Ovary (tissue), 3 donors: ENCODE results near the gene DMBX1.

Experiments
- CTCF ChIP-seq, 3 donors: fragments of 450-650 bp in 2 of 3; fragments of 200-600 bp in 1 of 3; IDR thresholded peaks; one replicate each; pipeline versions ENCODE4 v1.5.1 to v1.8.0; 2016 to 2022; ENCODE audit warnings: antibody characterized with exemption in 3 of 3, mild to moderate bottlenecking in 1 of 3
- POLR2A ChIP-seq: fragments of 450-650 bp; IDR thresholded peaks from one replicate; pipeline ENCODE4 v1.6.1; 2017; ENCODE audit warnings: antibody characterized with exemption, mild to moderate bottlenecking, moderate library complexity
- donor health status: DM: no; HTN: no; CAD: no.

- TF ChIP-seq CTCF (IDR thresholded peaks at IDR 0.05) = no peak
- TF ChIP-seq POLR2A = no peak
Measured at GRCh38 chr1:46461017-46461808, 28.4 kb upstream of the DMBX1 start.
